ENCODE data around the gene PSMD7.

DNA sequence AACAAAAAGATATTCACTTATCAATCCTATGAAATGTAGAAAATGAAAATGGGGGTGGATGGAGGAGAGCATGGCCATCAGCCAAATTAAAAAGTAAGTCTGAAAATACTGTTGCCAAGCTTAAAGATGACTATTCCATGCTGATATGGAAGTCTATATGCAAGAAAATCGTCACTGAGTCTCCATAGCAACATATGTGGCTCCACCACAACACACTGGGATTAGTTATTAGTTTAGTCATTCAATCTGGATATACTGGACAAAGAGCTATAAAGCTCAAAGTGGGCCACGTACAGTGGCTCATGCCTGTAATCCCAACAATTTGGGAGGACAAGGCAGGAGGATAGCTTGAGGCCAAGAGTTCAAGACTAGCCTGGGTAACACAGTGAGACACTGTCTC, 24.7 kb upstream of the PSMD7 start:
- no peak for TF ChIP-seq CTCF (IDR thresholded peaks at IDR 0.05)
- TF ChIP-seq EZH2 (IDR thresholded peaks at IDR 0.05; ENCODE audit: borderline replicate concordance, insufficient read depth, low read depth, low read length, poor library complexity, severe bottlenecking), result no peak

All from B cell (primary cell).